CD4-positive, alpha-beta T cell treated with Interferon gamma for 1 hour (primary cell): ENCODE measurements around the gene SAP25.
"Not testable (repeated sequence)": the region's sequence is repeated elsewhere in the genome, so short reads cannot be mapped to it uniquely, and the experiment has no call there.

Source experiments
- DNase-seq: peaks from one replicate; pipeline ENCODE4 v3.0.0-alpha.2; 2020

SAP25 gene

GRCh38 chr7:100575206-100575631, 1.5 kb upstream of the SAP25 start:
- DNase-seq = no peak

DNA sequence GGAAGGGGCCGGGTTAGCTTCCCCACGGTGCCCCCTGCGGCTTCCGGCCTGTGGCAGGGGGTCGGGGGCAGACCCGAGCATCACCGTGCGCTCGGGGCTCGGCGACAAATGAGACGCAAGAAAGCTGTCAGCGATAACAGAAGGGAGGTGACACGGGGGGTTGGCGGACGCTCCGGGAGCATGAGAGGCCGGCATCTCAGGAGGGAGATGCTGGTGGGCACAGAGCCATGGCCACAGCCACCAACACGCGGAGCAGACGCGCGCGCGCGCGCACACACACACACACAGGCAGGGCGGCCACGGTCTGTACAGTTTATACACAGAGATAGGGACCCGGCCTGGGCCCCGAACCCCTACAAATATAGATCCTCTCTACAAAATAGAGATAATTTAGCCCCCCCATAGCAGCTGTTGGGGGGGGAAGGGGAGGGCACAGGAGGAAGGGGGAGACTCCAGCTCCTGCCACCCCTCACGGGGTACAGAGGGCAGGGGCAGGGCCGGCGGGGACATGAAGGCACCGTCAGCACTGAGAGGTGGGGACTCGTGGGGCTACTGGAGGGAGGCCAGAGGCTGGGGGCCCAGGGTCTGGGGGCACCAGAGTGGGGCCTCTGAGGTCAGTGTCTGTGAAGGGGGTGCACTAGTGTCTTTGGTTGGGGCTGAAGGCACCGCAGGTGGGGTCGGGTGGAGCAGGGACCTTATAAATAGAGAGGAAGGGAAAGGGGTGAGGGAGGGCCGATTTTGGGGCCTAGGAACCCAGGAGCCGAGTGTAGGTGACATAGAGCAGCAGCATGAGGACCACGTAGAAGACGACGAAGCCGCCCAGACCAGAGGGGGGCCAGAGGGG, 884 bp upstream of the SAP25 start:
- DNase-seq = no peak

- no peak for DNase-seq
These were observed 588 bp downstream of the SAP25 start for GRCh38 chr7:100572949-100573675.

DNA sequence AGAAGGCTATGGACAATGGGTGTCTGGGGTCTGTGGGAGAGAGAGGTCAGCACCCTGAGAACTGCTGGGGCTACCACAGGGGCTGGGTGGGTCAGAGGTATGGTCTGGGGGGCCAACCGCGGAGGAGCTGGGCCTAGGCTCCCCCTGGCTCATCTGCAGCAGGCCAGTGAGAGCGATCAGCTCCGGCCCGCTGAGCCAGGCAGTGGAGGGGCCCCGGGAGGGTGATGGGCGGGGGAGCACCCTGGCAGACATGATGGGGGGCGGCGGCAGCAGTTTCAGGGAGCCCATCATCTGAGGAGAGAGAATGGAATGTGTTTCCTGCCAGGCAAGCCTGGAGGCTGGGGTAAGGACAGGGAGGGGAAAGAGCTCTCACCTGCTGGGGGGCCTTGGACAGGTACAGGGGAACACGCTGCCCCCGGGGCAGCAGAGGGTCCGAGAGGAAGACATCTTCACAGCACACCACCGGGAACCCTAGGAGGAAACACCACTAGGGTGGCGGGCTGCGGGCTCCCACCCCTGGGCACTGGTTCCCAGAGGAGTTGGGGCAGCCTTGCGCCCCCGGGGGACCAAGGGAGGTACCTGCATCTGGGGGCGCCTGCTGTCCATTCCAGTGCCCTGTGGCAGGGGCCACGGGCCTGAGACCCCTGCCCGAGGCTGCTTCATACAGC, 1.3 kb downstream of the SAP25 start:
- DNase-seq = no peak

- no peak for DNase-seq
These were observed 1.9 kb downstream of the SAP25 start for GRCh38 chr7:100571829-100572116.

- no peak for DNase-seq
These were observed 2.5 kb downstream of the SAP25 start for GRCh38 chr7:100570954-100571828.

- peak; percentile 48 for DNase-seq
These were observed 4.5 kb downstream of the SAP25 start for GRCh38 chr7:100568896-100569844.

DNA sequence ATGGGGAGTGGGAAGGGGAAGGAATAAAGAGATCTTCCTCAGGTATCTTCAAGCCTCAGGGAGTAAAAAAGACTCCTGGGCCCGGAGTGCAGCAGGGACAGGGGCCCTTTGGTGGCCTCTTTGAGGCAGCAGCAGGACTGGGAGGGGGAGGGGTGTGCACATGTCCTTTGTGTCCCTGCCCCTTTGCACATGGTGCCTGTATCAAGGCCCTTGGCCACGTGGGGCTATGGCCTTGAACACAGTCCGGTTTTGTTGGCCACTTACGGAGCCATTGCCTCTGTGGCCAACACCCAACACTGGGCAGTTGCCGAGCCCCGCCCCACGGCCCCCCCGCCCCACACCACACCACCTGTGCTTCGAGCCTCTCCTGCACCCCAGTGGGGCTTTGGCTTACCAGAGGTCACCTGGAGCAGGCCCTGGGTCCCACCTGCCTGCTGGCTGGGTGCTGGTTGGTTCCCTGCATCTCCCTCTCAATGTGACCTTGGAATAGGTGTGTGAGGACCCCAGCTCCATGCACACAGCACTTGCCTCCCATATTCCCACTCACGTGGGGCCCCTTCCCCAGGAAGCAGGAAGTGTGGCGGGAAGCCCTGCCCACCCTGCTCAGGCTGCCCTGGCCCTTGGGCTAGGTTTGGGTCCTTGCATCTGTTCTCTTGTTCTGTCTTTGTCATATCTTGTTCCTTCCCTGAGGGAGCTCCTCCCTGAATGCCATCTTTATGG, 5.4 kb downstream of the SAP25 start:
- no peak for DNase-seq

GRCh38 chr7:100567751-100568175, 5.9 kb downstream of the SAP25 start:
- DNase-seq = no peak

GRCh38 chr7:100567031-100567730, 6.5 kb downstream of the SAP25 start:
- DNase-seq = no peak

DNA sequence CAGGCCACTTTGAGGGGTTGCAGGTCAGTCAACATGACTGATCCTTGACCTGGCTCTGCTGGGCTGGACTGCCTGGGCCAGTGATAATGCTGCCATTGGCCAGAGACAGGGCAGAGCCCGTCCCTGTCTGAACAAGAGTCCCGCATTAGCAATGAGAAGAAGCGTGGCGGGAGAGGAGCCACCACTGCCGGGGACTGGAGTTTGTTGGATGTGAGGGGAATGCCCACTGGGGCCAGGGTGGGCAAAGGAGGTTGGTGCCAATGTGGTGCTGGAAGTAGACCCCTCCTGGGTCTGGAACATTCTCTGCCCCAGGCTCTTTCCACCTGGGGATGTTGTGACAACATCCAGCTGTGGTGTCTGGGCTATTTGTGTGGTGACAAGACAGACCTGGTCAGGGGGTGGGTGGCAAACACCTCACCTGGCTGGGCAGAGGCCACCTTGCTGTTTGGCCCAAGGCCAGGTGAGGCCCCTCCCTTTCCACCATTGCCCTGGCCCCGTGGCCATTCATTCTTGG, 7.6 kb downstream of the SAP25 start:
- DNase-seq = no peak

GRCh38 chr7:100565133-100565571, 8.5 kb downstream of the SAP25 start:
- no peak for DNase-seq

DNA sequence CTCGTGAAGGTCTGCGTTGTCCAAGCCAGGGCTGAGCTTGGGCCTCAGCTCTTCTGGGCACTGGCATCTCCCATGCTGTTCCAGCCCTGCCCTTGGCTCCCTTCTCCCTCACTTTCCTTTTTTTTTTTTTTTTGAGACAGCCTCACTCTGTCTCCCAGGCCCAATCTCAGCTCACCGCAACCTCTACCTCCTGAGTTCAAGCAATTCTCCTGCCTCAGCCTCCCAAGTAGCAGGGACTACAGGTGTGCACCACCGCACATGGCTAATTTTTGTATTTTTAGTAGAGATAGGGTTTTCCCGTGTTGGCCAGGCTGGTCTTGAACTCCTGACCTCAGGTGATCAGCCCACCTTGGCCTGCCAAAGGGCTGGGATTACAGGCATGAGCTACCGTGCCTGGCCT, 9.3 kb downstream of the SAP25 start:
- not testable (repeated sequence) for DNase-seq

DNA sequence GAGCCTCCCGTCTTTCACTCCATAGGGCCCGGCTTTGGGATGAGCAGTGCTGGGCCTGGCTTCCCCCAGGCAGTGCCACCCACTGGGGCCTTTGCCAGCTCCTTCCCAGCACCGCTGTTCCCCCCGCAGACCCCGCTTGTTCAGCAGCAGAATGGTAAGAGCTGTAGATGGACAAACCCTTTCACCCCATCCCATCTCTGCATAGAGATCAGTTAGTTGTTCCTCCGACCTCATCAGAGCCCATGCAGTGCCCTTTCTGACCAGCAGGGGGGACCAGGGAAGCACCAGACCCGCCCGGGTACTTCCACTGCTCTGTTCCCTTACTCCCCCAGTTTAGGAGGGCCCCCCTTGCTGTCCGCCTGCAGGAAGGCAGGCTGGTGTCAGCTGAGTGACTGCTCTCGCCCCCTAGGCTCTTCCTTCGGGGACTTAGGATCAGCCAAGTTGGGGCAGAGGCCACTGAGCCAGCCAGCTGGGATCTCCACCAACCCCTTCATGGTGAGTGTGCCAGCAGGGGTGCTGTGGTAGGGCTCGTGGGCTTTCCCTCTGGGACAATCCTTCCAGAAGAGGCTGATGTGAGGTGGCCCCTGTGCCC, 9.8 kb downstream of the SAP25 start:
- peak; percentile 74 for DNase-seq

DNA sequence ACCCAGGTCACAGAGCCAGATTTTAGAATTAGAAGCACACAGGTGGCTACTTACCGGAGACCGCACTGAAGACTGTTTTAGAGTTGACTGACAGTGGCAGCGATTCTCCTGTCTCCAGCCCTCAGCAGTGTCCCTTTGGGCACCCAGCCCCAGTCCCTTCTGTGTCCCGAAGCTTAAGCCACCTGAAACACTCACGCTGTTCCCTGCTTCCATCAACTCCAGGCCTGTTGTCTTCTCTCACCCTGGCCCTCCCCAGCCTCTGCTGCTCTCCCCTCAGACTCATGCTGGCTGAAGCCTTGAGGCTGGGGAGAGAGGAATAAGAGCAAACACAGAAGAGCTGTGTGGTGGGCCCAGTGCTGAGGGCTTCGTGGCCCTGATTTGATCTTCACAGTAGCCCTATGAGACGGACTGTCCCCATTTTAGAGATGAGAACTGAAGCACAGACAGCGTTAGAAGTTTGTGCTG, 10.6 kb downstream of the SAP25 start:
- DNase-seq = no peak

GRCh38 chr7:100562195-100563099, 11.3 kb downstream of the SAP25 start:
- DNase-seq = no peak

GRCh38 chr7:100561491-100562194, 12.1 kb downstream of the SAP25 start:
- DNase-seq = no peak

DNA sequence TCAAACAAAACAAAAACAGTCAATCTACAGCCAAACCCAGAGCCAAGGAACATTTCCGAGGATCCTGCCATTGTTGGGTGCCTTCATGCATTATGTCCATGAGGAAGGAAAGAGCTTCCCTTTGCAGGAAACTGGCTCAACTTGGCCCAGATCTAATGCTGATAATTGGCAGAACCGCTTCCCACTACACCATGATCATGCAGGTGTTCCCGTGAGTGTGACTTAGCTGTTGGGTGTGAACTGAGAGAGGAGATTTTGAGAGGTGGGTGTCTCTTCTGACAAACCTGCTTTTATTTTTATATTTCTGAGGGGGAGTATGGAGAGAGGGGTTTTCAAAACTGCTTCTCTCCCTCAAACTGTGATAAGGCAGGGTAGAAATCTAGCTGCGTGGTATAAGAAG, 14.6 kb downstream of the SAP25 start:
- no peak for DNase-seq
